Breast epithelium (tissue), 4 donors: Measurements from ENCODE around the gene SLC8B1. TPM values are rescaled to one million over a fixed set of nuclear protein-coding genes. Genes with fewer than 3 reads are reported as not detected.

ENCODE experiments used
- DNase-seq, 2 donors: peaks; one replicate each; pipeline ENCODE4 v3.0.0-alpha.2; 2019; ENCODE audit warnings: low spot score in 2 of 2
- H3K27ac ChIP-seq, 2 donors: fragments of 200-600 bp; sonication (generic) in 1 of 2; one replicate each; pipeline ENCODE4 v1.5.1; 2016 to 2019; ENCODE audit warnings: mild to moderate bottlenecking in 1 of 2
- H3K27me3 ChIP-seq, 2 donors: fragments of 200-600 bp; sonication (generic) in 1 of 2; one replicate each; pipeline versions ENCODE4 v1.5.1 to v1.6.0; 2017 to 2019; ENCODE audit warnings: control low read depth in 1 of 2, mild to moderate bottlenecking in 1 of 2
- H3K36me3 ChIP-seq: fragments of 200-600 bp; one replicate; pipeline ENCODE4 v1.5.1; 2019
- H3K4me1 ChIP-seq, 2 donors: fragments of 200-600 bp; sonication (generic); one replicate each; pipeline ENCODE4 v1.5.1; 2016 to 2019; ENCODE audit warnings: control low read depth in 1 of 2
- H3K4me3 ChIP-seq, 3 donors: fragments of 200-600 bp; sonication (generic); 1 replicate in 2 of 3; 2 replicates in 1 of 3; pipeline ENCODE4 v1.5.1; 2016 to 2019; ENCODE audit warnings: mild to moderate bottlenecking in 3 of 3, moderate library complexity in 2 of 3
- H3K9me3 ChIP-seq, 2 donors: fragments of 200-600 bp; sonication (generic) in 1 of 2; one replicate each; pipeline ENCODE4 v1.5.1; 2016 to 2019; ENCODE audit warnings: control low read depth in 1 of 2
- POLR2A ChIP-seq: fragments of 450-650 bp; IDR thresholded peaks from one replicate; pipeline ENCODE4 v1.6.1; 2016; ENCODE audit warnings: antibody characterized with exemption, mild to moderate bottlenecking, moderate library complexity
- POLR2AphosphoS5 ChIP-seq, 3 donors: sonication (generic); formaldehyde crosslinking; IDR thresholded peaks; one replicate each; pipeline ENCODE4 v1.6.1; 2017; ENCODE audit warnings: antibody characterized with exemption in 3 of 3
- intact Hi-C: fragments of 100-400 bp; cut with DNase I; formaldehyde crosslinking; loops from one replicate; pipeline ENCODE4 v1.15.1; 2023; ENCODE audit warnings: low total_unique reads
- total RNA-seq, 3 donors: library from RNA; depleted of rRNA; stranded (reverse); fragments of >200 nt; gene quantifications; one replicate each; pipeline ENCODE4 v1.1.0, GENCODE V29; 2016
- TF ChIP-seq, protein P1 (sequence below), 3 donors: fragments of 450-650 bp; IDR thresholded peaks; one replicate each; pipeline ENCODE4 v1.5.1; 2016 to 2017; ENCODE audit warnings: antibody characterized with exemption in 3 of 3, mild to moderate bottlenecking in 3 of 3, moderate library complexity in 3 of 3

Gene SLC8B1
- total RNA-seq, 3 donors from 2014 or later: 32.6 to 36.1 (median 35.4) TPM

DNA sequence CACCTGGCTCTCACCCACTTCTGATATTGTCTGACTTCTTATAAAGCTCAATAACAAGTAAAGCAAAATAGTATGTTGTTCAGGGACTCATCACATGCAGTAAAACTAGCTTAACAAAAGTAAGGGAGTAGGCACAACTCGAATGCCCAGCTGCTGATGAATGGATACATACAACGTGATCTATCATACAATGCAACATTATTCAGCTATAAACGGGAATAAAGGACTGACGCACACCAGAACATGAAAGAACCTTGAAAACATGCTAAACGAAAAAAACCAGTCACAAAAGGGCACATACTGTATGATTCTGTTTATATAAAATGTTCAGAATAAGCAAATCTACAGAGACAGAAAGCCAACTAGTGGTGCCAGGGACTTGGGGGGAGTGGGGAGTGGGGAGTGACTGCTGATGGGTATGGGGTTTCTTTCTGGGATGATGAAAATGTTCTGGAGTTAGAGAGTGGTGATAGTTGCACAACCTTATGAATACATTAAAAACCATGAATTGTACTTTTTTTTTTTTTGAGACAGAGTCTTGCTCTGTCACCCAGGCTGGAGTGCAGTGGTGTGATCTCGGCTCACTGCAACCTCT lies 34.6 kb upstream of the SLC8B1 start:
- H3K27me3 ChIP-seq: no peaks in the 10 kb centered on the region
- TF ChIP-seq POLR2A (no peak), POLR2AphosphoS5 (IDR thresholded peaks at IDR 0.05) (no peak)
- TF ChIP-seq, protein P1, sequence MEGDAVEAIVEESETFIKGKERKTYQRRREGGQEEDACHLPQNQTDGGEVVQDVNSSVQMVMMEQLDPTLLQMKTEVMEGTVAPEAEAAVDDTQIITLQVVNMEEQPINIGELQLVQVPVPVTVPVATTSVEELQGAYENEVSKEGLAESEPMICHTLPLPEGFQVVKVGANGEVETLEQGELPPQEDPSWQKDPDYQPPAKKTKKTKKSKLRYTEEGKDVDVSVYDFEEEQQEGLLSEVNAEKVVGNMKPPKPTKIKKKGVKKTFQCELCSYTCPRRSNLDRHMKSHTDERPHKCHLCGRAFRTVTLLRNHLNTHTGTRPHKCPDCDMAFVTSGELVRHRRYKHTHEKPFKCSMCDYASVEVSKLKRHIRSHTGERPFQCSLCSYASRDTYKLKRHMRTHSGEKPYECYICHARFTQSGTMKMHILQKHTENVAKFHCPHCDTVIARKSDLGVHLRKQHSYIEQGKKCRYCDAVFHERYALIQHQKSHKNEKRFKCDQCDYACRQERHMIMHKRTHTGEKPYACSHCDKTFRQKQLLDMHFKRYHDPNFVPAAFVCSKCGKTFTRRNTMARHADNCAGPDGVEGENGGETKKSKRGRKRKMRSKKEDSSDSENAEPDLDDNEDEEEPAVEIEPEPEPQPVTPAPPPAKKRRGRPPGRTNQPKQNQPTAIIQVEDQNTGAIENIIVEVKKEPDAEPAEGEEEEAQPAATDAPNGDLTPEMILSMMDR (IDR thresholded peaks at IDR 0.05): no peak
- no peaks in the 10 kb centered on the region for H3K9me3 ChIP-seq
- no peaks in the 10 kb centered on the region for H3K4me1 ChIP-seq
- DNase-seq: no peak
- no peak overlapping the region for H3K4me3 ChIP-seq
- H3K27ac ChIP-seq: no peak overlapping the region
- peaks cover 2% of the 10 kb centered on the region for H3K36me3 ChIP-seq
- intact Hi-C loops: no loop called here

DNA sequence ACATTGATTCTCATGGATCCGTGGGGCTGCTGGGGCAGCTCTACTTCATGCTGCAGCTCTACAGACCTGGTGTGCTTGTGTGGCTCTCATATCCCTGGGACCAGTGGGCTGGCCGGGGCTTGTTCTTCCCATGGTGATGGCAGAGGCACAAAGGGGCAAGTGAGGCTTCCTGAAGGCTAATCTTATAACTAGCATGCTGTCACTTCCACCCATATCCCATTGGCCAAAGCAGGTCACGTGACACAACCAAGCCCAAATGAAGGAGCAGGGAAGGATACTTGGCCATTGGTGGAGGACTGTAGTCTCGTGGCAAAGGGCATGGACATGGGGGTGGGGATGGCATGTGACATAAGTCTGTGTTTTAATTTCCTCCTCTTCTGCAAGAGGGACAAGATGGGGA lies 33.4 kb upstream of the SLC8B1 start:
- Histone ChIP-seq H3K27ac (no peak overlapping the region), H3K9me3 (no peaks in the 10 kb centered on the region), H3K4me1 (no peaks in the 10 kb centered on the region), H3K27me3 (no peaks in the 10 kb centered on the region), H3K36me3 (no peaks in the 10 kb centered on the region), H3K4me3 (no peak overlapping the region)
- no peak for DNase-seq
- TF ChIP-seq POLR2A (no peak), POLR2AphosphoS5 (IDR thresholded peaks at IDR 0.05) (no peak)
- TF ChIP-seq, protein P1 (IDR thresholded peaks at IDR 0.05): no peak
- intact Hi-C loops: no loop called here

DNA sequence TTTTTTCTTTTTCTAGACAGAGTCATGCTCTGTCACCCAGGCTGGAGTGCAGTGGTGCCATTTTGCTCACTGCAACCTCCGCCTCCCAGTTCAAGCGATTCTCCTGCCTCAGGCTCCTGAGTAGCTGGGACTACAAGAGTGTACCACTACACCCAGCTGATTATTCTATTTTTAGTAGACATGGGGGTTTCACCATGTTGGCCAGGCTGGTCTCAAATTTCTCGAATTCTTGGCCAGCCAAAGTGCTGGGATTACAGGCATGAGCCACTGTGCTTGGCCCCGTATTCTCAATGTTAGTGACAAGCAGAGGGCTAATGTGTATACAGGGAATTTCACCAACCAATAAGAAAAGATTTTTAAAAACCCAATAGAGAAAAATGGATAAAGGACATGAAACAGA lies 31.9 kb upstream of the SLC8B1 start:
- Histone ChIP-seq H3K4me3 (no peak overlapping the region), H3K9me3 (no peaks in the 10 kb centered on the region), H3K27me3 (no peaks in the 10 kb centered on the region), H3K27ac (no peak overlapping the region), H3K4me1 (no peaks in the 10 kb centered on the region), H3K36me3 (no peaks in the 10 kb centered on the region)
- intact Hi-C loops: no loop called here
- TF ChIP-seq POLR2AphosphoS5 (IDR thresholded peaks at IDR 0.05) (no peak), POLR2A (no peak)
- TF ChIP-seq, protein P1 (IDR thresholded peaks at IDR 0.05): no peak
- no peak for DNase-seq

DNA sequence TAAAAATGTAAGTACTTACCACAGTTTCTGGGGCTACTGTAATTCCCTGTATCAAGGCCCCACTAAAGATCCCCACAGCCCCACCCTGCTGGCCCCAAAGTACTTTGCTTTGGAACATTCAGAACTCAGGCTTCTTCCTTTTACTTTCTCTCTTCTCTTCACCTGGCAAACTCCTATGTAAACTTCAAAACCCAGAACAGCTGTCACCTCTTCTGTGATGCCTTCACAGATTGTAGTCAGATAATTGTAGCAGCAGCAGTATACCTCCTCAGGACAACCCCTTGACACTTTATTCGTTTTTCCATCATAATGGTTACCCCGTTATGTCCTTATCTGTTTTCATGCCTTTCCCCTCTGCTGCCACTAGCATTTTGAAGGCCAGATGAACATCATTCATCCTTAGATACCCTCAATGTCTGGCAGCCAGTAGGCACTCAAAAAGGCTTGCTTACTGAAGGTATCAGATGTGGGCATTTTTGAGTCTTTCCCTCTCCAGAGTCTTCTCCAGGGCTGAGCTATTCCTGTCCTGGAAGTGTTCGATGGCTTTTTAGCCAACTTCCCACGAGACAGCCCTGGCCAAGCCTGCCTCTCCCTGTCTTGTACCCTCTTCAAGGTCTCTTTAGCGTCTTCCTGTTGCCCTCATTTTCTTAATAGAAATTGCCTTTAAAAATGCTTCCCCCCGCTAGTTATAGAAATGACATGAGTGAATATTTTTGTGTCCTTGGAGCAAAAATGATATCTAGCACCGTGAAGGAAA lies 30.9 kb upstream of the SLC8B1 start:
- Histone ChIP-seq H3K9me3 (no peaks in the 10 kb centered on the region), H3K36me3 (no peaks in the 10 kb centered on the region), H3K27me3 (no peaks in the 10 kb centered on the region), H3K27ac (no peak overlapping the region), H3K4me3 (no peak overlapping the region), H3K4me1 (no peaks in the 10 kb centered on the region)
- TF ChIP-seq, protein P1 (IDR thresholded peaks at IDR 0.05): no peak
- no peak for TF ChIP-seq POLR2A
- TF ChIP-seq POLR2AphosphoS5 (IDR thresholded peaks at IDR 0.05): no peak
- intact Hi-C loops: no loop called here
- no peak for DNase-seq

DNA sequence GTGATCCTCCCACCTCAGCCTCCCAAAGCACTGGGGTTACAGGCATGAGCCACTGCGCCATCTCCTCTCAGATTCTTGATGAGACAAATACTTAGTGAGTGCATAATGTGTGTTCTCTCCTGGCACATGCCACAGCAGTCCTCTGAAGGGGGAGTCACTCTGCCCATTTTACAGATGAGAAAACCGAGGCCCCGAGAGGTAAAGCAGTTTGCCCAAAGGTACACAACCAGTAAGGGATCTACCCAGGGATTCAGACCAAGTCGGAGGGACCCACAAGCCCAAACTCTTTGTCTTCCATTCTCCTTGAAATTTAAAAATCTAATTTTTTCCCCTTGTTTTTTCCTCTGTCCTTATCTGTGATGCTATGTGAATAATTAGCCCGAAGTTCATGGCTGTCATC lies 29.8 kb upstream of the SLC8B1 start:
- H3K4me1 ChIP-seq: no peaks in the 10 kb centered on the region
- H3K27me3 ChIP-seq: no peaks in the 10 kb centered on the region
- H3K4me3 ChIP-seq: no peak overlapping the region
- TF ChIP-seq POLR2AphosphoS5 (IDR thresholded peaks at IDR 0.05): no peak
- TF ChIP-seq, protein P1 (IDR thresholded peaks at IDR 0.05): no peak
- TF ChIP-seq POLR2A: no peak
- H3K27ac ChIP-seq: no peak overlapping the region
- no peak for DNase-seq
- no peaks in the 10 kb centered on the region for H3K9me3 ChIP-seq
- H3K36me3 ChIP-seq: no peaks in the 10 kb centered on the region
- intact Hi-C loops: no loop called here
